ENCODE results near the gene GJA1. TPM values are rescaled to one million over a fixed set of nuclear protein-coding genes. Genes with fewer than 3 reads are reported as not detected.
"Not testable (repeated sequence)": the region's sequence is repeated elsewhere in the genome, so short reads cannot be mapped to it uniquely, and the experiment has no call there.

GJA1 gene
- total RNA-seq, 1 donor from 2014 or later = 605 TPM

- no peak for DNase-seq (ENCODE audit: low read depth, low spot score)
These were observed 1.8 kb downstream of the GJA1 start for GRCh38 chr6:121436960-121437850.

- no peak for DNase-seq (ENCODE audit: low read depth, low spot score)
These were observed 2.6 kb downstream of the GJA1 start for GRCh38 chr6:121437851-121438651.

GRCh38 chr6:121438869-121439268 is 3.4 kb downstream of the GJA1 start:
- DNase-seq (ENCODE audit: low read depth, low spot score) = no peak

GRCh38 chr6:121439475-121439874 is 4.0 kb downstream of the GJA1 start:
- no peak for DNase-seq (ENCODE audit: low read depth, low spot score)

GRCh38 chr6:121439926-121440325 is 4.5 kb downstream of the GJA1 start:
- DNase-seq (ENCODE audit: low read depth, low spot score) = no peak

GRCh38 chr6:121441477-121441876 is 6.0 kb downstream of the GJA1 start:
- DNase-seq (ENCODE audit: low read depth, low spot score) = no peak

GRCh38 chr6:121442576-121442975 is 7.1 kb downstream of the GJA1 start:
- no peak for DNase-seq (ENCODE audit: low read depth, low spot score)

GRCh38 chr6:121443971-121444541 is 8.6 kb downstream of the GJA1 start:
- DNase-seq (ENCODE audit: low read depth, low spot score) = no peak

GRCh38 chr6:121446705-121447104 is 11.3 kb downstream of the GJA1 start:
- DNase-seq (ENCODE audit: low read depth, low spot score) = not testable (repeated sequence)

GRCh38 chr6:121447746-121448145 is 12.3 kb downstream of the GJA1 start:
- DNase-seq (ENCODE audit: low read depth, low spot score) = not testable (repeated sequence)

GRCh38 chr6:121448528-121448927 is 13.1 kb downstream of the GJA1 start:
- DNase-seq (ENCODE audit: low read depth, low spot score) = not testable (repeated sequence)

- no peak for DNase-seq (ENCODE audit: low read depth, low spot score)
These were observed 13.9 kb downstream of the GJA1 start for GRCh38 chr6:121449331-121449730.

GRCh38 chr6:121450242-121450641 is 14.8 kb downstream of the GJA1 start:
- DNase-seq (ENCODE audit: low read depth, low spot score) = no peak

GRCh38 chr6:121451250-121451649 is 15.8 kb downstream of the GJA1 start:
- DNase-seq (ENCODE audit: low read depth, low spot score) = no peak

GRCh38 chr6:121453191-121453590 is 17.7 kb downstream of the GJA1 start:
- no peak for DNase-seq (ENCODE audit: low read depth, low spot score)

- no peak for DNase-seq (ENCODE audit: low read depth, low spot score)
These were observed 24.7 kb downstream of the GJA1 start for GRCh38 chr6:121460170-121460569.

- no peak for DNase-seq (ENCODE audit: low read depth, low spot score)
These were observed 27.6 kb downstream of the GJA1 start for GRCh38 chr6:121463087-121463486.

GRCh38 chr6:121465101-121465500 is 29.7 kb downstream of the GJA1 start:
- DNase-seq (ENCODE audit: low read depth, low spot score) = no peak

GRCh38 chr6:121479486-121480098 is 44.1 kb downstream of the GJA1 start:
- no peak for DNase-seq (ENCODE audit: low read depth, low spot score)

- no peak for DNase-seq (ENCODE audit: low read depth, low spot score)
These were observed 44.8 kb downstream of the GJA1 start for GRCh38 chr6:121480099-121480713.

GRCh38 chr6:121482004-121482693 is 46.7 kb downstream of the GJA1 start:
- DNase-seq (ENCODE audit: low read depth, low spot score) = peak; percentile 78
